Suprapubic skin (tissue), 4 donors: ENCODE measurements around the gene BRWD1. TPM values are rescaled to one million over a fixed set of nuclear protein-coding genes. Genes with fewer than 3 reads are reported as not detected.

Source experiments
- DNase-seq, 2 donors: peaks; one replicate each; pipeline ENCODE4 v3.0.0-alpha.2; 2019; ENCODE audit warnings: low spot score in 2 of 2
- H3K27ac ChIP-seq: fragments of 200-600 bp; sonication (generic); one replicate; pipeline ENCODE4 v1.5.1; 2019
- H3K27me3 ChIP-seq: fragments of 200-600 bp; sonication (generic); one replicate; pipeline ENCODE4 v1.5.1; 2019
- H3K36me3 ChIP-seq: fragments of 200-600 bp; sonication (generic); one replicate; pipeline ENCODE4 v1.5.1; 2019
- H3K4me1 ChIP-seq: fragments of 200-600 bp; sonication (generic); one replicate; pipeline ENCODE4 v1.5.1; 2019
- H3K4me3 ChIP-seq: fragments of 200-600 bp; sonication (generic); one replicate; pipeline ENCODE4 v1.5.1; 2019; ENCODE audit warnings: mild to moderate bottlenecking
- H3K9me3 ChIP-seq: fragments of 200-600 bp; sonication (generic); one replicate; pipeline ENCODE4 v1.5.1; 2019
- CTCF ChIP-seq, 2 donors: fragments of 200-600 bp in 1 of 2; fragments of 450-650 bp in 1 of 2; sonication (generic) in 1 of 2; IDR thresholded peaks; one replicate each; pipeline ENCODE4 v1.5.1; 2016 to 2019; ENCODE audit warnings: antibody characterized with exemption in 2 of 2, mild to moderate bottlenecking in 1 of 2, moderate library complexity in 1 of 2
- EP300 ChIP-seq: sonication (generic); formaldehyde crosslinking; IDR thresholded peaks from one replicate; pipeline ENCODE4 v1.6.1; 2017; ENCODE audit warnings: antibody characterized with exemption
- POLR2A ChIP-seq, 2 donors: fragments of 450-650 bp; IDR thresholded peaks; one replicate each; pipeline ENCODE4 v1.6.1; 2017; ENCODE audit warnings: antibody characterized with exemption in 2 of 2, mild to moderate bottlenecking in 2 of 2, moderate library complexity in 2 of 2
- POLR2AphosphoS5 ChIP-seq, 3 donors: sonication (generic); formaldehyde crosslinking; IDR thresholded peaks; one replicate each; pipeline ENCODE4 v1.6.1; 2017; ENCODE audit warnings: antibody characterized with exemption in 3 of 3
- WGBS: methylation state at CpG from one replicate; pipeline ENCODE4 v1.1.5; 2018; 5-methylcytosine and 5-hydroxymethylcytosine counted together
- total RNA-seq, 4 donors: library from RNA; depleted of rRNA; stranded (reverse); fragments of >200 nt; gene quantifications; one replicate each; pipeline ENCODE4 v1.1.0, GENCODE V29; 2016

Gene BRWD1
- total RNA-seq, 4 donors from 2014 or later = 45.7 to 143 (median 63.1) TPM

- Histone ChIP-seq H3K27me3 (no peaks in the 10 kb centered on the region), H3K4me3 (no peak overlapping the region), H3K27ac (no peak overlapping the region), H3K4me1 (no peaks in the 10 kb centered on the region), H3K36me3 (peaks cover 79% of the 10 kb centered on the region), H3K9me3 (no peaks in the 10 kb centered on the region)
- DNase-seq = no peak
- no peak for TF ChIP-seq POLR2AphosphoS5 (IDR thresholded peaks at IDR 0.05)
- no peak for TF ChIP-seq CTCF (IDR thresholded peaks at IDR 0.05)
- no peak for TF ChIP-seq POLR2A (IDR thresholded peaks at IDR 0.05)
- TF ChIP-seq EP300 = no peak
- WGBS = 91% methylated on average over 1 of the region's 1 CpG
Measured at GRCh38 chr21:39196838-39197237, 116.6 kb downstream of the BRWD1 start.

GRCh38 chr21:39196310-39196709 is 117.1 kb downstream of the BRWD1 start:
- Histone ChIP-seq H3K27ac (no peak overlapping the region), H3K27me3 (no peaks in the 10 kb centered on the region), H3K9me3 (no peaks in the 10 kb centered on the region), H3K4me3 (no peak overlapping the region), H3K4me1 (no peaks in the 10 kb centered on the region), H3K36me3 (peaks cover 74% of the 10 kb centered on the region)
- DNase-seq = no peak
- TF ChIP-seq EP300 (no peak), POLR2A (IDR thresholded peaks at IDR 0.05) (no peak), POLR2AphosphoS5 (IDR thresholded peaks at IDR 0.05) (no peak)
- 90% methylated on average over 7 of the region's 7 CpGs for WGBS

- 93% methylated on average over 1 of the region's 1 CpG for WGBS
- DNase-seq = no peak
Measured at GRCh38 chr21:39193380-39193779, 120.1 kb downstream of the BRWD1 start.

GRCh38 chr21:39189857-39190604 is 123.4 kb downstream of the BRWD1 start:
- DNase-seq = no peak
- H3K4me1 ChIP-seq = peaks cover 20% of the 10 kb centered on the region
- TF ChIP-seq POLR2AphosphoS5 (IDR thresholded peaks at IDR 0.05) (no peak), CTCF (IDR thresholded peaks at IDR 0.05) (no peak), EP300 (no peak), POLR2A (IDR thresholded peaks at IDR 0.05) (no peak)
- no peak overlapping the region for H3K4me3 ChIP-seq
- no peaks in the 10 kb centered on the region for H3K9me3 ChIP-seq
- H3K27me3 ChIP-seq = no peaks in the 10 kb centered on the region
- H3K36me3 ChIP-seq = peaks cover 12% of the 10 kb centered on the region
- no peak overlapping the region for H3K27ac ChIP-seq

More at GRCh38 chr21:39193380-39193779, 120.1 kb downstream of the BRWD1 start:
- TF ChIP-seq CTCF (IDR thresholded peaks at IDR 0.05) = no peak
- TF ChIP-seq POLR2AphosphoS5 (IDR thresholded peaks at IDR 0.05) = no peak
- no peak for TF ChIP-seq EP300
- TF ChIP-seq POLR2A (IDR thresholded peaks at IDR 0.05) = no peak
- H3K36me3 ChIP-seq = peaks cover 45% of the 10 kb centered on the region
- H3K9me3 ChIP-seq = no peaks in the 10 kb centered on the region
- no peak overlapping the region for H3K4me3 ChIP-seq
- H3K27me3 ChIP-seq = no peaks in the 10 kb centered on the region
- H3K4me1 ChIP-seq = peaks cover 5% of the 10 kb centered on the region
- H3K27ac ChIP-seq = no peak overlapping the region

- DNase-seq = no peak
- Histone ChIP-seq H3K4me1 (peaks cover 29% of the 10 kb centered on the region), H3K4me3 (no peak overlapping the region), H3K27ac (no peak overlapping the region), H3K36me3 (no peaks in the 10 kb centered on the region), H3K9me3 (no peaks in the 10 kb centered on the region), H3K27me3 (no peaks in the 10 kb centered on the region)
- 70% methylated on average over 2 of the region's 2 CpGs for WGBS
- no peak for TF ChIP-seq EP300
- no peak for TF ChIP-seq POLR2A (IDR thresholded peaks at IDR 0.05)
- TF ChIP-seq CTCF (IDR thresholded peaks at IDR 0.05) = no peak
- no peak for TF ChIP-seq POLR2AphosphoS5 (IDR thresholded peaks at IDR 0.05)
Measured at GRCh38 chr21:39188521-39189139, 124.8 kb downstream of the BRWD1 start.
